HG03064 (cell line): Measurements from ENCODE around the gene STYK1.
"Not testable (repeated sequence)": the region's sequence is repeated elsewhere in the genome, so short reads cannot be mapped to it uniquely, and the experiment has no call there.

ENCODE experiments used
- ATAC-seq: cut with Tn5 transposase; IDR thresholded peaks from one replicate; pipeline ENCODE4 v1.9.1; 2021; ENCODE audit warnings: low read depth; ENCODE audit not compliant: unreplicated experiment

The STYK1 gene

DNA sequence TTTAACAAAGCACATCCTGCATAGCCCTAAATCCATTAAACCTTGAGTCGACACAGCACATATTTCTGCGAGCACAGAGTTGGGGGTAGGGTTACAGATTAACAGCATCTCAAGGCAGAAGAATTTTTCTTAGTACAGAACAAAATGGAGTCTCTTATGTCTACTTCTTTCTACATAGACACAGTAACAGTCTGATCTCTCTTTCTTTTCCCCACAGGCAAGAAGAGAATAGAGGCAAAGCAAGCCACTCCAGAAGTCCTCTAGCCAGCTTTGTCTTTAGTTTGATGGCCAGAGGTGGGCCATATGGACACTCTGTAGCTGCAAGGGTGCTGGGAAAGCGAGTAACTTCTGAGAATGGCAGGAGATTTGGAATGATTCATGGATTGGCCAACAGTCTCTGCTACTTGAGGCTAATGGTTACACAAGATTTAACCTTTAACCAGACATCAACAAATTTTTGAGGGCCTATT lies 101.8 kb downstream of the STYK1 start:
- ATAC-seq: not testable (repeated sequence)

DNA sequence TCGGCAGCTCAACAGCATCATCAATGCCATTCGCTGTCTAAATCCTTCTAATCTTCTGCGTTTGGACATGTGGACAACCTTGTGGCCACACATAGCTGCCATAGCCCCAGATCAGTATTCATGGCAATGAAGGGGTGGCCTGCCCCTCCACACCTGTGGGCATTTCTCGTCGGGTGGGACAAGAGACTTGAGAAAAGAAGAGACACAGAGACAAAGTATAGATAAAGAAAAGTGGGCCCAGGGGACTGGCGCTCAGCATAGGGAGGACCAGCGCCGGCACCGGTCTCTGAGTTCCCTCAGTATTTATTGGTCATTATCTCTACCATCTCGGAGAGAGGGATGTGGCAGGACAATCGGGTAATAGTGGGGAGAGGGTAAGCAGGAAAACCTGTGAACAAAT lies 102.7 kb downstream of the STYK1 start:
- ATAC-seq: no peak
